ENCODE measurements around the gene DAND5. TPM values are rescaled to one million over a fixed set of nuclear protein-coding genes. Genes with fewer than 3 reads are reported as not detected.

DAND5 gene
- total and polyA plus RNA-seq, 2 of the 13 experiments (the other 11 are each of a cell fraction or from before 2014, with no cell fraction given): 0.04 TPM; not detected in 1

GRCh38 chr19:12946092-12946721, 23.2 kb upstream of the DAND5 start (continued):
- no peak for TF ChIP-seq AKAP8 (CRISPR knock-in tag; IDR thresholded peaks at IDR 0.05)
- peak; percentile 20; the same call in 1 of the 2 replicates for TF ChIP-seq ZNF503 (CRISPR knock-in tag; IDR thresholded peaks at IDR 0.05)
- TF ChIP-seq TRIM24 (CRISPR knock-in tag; IDR thresholded peaks at IDR 0.05): no peak
- no peak for TF ChIP-seq POLR2AphosphoS5 (IDR thresholded peaks at IDR 0.05; ENCODE audit: low read depth, low read length)
- TF ChIP-seq TCF12 (IDR thresholded peaks at IDR 0.05): no peak
- 0 out of 2 replicates have a peak, but pooled peaks have one; percentile 53 for TF ChIP-seq TCF12 (CRISPR knock-in tag; IDR thresholded peaks at IDR 0.05)
- peak; percentile 11; the same call in 1 of the 2 replicates for TF ChIP-seq NFAT5 (CRISPR knock-in tag; IDR thresholded peaks at IDR 0.05)
- TF ChIP-seq ZBTB2 (CRISPR knock-in tag; IDR thresholded peaks at IDR 0.05; ENCODE audit: low read depth): no peak
- 0 out of 2 replicates have a peak, but pooled peaks have one; percentile 7 for TF ChIP-seq ZNF563 (CRISPR knock-in tag; IDR thresholded peaks at IDR 0.05)
- TF ChIP-seq ZMYM4 (CRISPR knock-in tag; IDR thresholded peaks at IDR 0.05): no peak
- no peak for TF ChIP-seq FOXP4 (CRISPR knock-in tag; IDR thresholded peaks at IDR 0.05)
- no peak for TF ChIP-seq SIX4 (CRISPR knock-in tag; IDR thresholded peaks at IDR 0.05)
- TF ChIP-seq GLI4 (CRISPR knock-in tag; IDR thresholded peaks at IDR 0.05; ENCODE audit: borderline replicate concordance): 0 out of 2 replicates have a peak, but pooled peaks have one; percentile 11

Data from HepG2 (cell line).